ENCODE data around the gene SEPHS2.
"Not testable (repeated sequence)": the region's sequence is repeated elsewhere in the genome, so short reads cannot be mapped to it uniquely, and the experiment has no call there.

The SEPHS2 gene

DNA sequence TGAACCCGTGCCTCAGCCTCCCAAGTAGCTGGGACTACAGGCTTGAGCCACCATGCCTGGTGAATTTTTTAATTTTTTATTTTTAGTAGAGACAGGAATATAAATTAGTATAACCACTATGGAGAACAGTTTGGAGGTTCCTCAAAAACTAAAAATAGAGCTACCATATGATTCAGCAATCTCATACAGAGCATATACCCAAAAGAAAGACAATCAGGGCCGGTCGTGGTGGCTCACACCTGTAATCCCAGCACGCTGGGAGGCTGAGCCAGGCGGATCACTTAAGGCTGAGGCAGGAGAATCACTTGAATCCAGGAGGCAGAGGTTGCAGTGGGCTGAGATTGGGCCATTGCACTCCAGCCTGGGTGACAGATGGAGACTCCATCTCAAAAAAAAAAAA is 15.8 kb upstream of the SEPHS2 start:
- not testable (repeated sequence) for DNase-seq

DNA sequence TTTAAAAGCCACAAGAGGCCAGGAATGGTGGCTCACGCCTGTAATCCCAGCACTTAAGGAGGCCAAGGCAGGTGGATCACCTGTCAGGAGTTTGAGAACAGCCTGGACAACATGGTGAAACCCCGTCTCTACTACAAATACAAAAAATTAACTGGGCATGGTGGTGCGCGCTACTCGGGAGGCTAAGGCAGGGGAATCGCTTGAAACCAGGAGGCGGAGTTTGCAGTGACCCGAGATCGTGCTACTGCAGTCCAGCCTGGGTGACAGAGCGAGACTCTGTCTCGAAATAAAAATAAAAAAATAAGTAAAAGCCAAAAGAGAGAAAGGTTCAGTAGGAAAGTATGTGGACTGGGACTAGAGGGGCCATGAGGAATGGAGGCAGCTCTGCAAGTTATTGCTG is 13.8 kb upstream of the SEPHS2 start:
- DNase-seq = no peak

DNA sequence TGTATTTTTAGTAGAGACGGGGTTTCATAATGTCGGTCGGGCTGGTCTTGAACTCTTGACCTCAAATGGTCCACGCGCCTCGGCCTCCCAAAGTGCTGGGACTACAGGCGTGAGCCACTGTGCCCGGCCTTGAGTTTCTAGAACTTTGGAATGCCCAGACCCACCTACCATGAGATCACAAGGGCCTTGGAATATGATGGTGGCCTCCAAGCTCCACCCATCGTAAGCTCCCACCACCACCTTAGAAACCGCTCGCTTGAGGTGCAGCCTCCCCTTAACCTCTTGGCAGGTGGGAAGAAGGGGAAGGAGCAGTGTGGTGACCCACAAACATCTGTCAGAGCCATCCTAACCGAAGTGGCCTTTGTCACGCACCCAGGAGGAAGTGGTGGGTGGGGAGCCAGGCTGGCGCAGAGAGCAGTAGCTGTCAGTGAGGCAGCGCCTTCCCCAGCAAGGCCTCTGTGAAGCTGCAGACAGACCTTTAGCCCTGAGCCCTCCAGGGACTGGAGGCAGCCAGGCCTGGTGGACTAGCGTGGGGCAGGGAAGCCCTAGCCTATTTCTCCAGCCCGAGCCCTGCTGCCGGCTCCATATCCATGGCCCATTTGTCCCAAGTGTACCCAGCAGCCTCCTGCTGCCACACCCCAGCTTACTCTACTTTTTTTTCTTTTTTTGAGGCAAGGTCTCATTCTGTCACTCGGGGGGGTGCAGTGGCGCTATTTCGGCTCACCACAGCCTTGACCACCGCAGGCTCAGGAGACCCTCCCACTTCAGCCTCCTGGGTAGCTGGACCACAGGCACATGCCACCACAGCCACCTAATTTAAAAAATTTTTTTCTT is 13.1 kb upstream of the SEPHS2 start:
- no peak for DNase-seq

GRCh38 chr16:30457743-30458560 is 12.3 kb upstream of the SEPHS2 start:
- no peak for DNase-seq

- no peak for DNase-seq
Observed at GRCh38 chr16:30457256-30457655, 11.6 kb upstream of the SEPHS2 start.

- no peak for DNase-seq
Observed at GRCh38 chr16:30456302-30456701, 10.6 kb upstream of the SEPHS2 start.

DNA sequence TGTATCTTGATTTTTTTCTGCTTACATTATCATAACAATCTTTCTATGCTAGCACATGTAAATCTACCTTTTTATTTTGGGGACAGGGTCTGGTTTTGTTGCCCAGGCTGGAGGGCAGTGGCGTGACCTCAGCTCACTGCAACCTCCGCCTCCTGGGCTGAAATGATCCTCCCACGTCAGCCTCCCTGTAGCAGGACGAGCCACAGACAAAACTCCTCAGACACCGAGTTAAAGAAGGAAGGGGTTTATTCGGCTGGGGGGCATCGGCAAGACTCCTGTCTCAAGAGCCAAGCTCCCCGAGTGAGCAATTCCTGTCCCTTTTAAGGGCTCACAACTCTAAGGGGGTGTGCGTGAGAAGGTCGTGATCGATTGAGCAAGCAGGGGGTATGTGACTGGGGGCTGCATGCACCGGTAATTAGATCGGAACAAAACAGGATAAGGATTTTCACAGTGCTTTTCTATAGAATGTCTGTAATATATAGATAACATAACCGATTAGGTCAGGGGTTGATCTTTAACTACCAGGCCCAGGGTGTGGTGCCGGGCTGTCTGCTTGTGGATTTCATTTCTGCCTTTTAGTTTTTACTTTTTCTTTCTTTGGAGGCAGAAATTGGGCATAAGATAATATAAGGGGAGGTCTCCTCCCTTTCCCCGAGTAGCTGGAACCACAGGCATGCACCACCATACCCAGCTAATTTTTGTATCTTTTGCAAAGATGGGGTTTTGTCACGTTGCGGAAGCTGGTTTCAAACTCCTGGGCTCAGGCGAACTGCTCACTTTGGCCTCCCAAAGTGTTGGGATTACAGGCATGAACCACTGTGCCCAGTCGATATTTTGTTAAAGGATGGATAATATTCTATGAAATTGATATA is 7.3 kb upstream of the SEPHS2 start:
- DNase-seq = not testable (repeated sequence)

DNA sequence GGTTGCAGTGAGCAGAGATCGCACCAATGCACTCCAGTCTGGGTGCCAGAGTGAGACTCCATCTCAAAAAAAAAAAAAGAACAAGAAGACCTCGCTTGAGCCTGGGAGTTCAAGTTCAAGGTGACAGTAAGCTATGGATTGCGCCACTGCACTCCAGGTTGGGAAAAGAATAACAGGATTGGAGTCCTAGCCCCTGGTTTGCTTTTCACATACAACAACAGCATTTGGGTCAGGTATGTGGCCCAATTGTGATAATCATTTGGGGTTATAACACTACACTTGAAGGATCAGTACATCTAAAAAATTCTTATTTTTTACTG is 3.4 kb upstream of the SEPHS2 start:
- DNase-seq = no peak

- no peak for DNase-seq
Observed at GRCh38 chr16:30447512-30448226, 2.0 kb upstream of the SEPHS2 start.

- no peak for DNase-seq
Observed at GRCh38 chr16:30446203-30446595, 525 bp upstream of the SEPHS2 start.

- no peak for DNase-seq
Observed at GRCh38 chr16:30445149-30445407, 596 bp downstream of the SEPHS2 start.

DNA sequence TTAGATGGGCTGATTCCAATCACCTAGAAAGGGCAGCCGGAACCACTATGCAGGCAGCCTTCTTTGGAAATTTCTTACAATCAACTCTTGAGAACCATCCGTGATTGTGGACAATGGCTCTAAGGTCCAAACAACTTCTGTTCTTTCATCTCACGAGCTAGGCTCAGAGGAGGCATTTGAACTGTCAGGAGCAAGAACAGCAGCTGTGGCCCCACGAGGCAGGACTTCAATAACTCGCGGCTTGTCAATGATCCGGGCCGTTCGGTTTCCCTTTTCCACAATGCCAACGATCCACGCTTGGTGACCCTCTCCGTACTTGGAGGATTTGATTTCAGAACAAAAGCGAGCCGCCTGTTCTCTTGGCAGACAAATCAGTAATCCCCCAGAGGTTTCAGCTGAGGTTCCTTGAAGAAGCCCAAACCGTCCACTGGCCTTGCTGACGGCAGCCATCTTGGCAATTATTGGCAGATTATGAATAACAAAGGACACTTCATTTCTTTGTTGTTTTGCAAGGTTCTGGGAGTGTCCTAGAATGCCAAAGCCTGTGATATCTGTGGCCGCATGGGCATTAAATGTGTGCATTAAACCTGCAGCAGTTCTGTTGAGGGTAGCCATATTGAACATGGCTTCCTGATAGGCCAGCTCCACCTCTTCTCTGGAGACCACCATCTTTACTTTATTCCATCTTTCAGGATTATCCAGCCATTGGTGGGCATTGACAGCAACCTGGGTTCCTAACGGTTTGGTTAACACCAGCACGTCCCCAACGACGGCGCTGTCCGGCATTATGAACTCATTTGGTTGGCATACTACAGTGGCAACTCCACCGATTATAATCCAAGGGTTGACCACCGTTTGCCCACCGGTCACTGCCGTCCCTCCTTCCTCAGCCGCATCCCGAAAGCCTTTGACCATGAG is 1.2 kb downstream of the SEPHS2 start:
- DNase-seq = no peak

DNA sequence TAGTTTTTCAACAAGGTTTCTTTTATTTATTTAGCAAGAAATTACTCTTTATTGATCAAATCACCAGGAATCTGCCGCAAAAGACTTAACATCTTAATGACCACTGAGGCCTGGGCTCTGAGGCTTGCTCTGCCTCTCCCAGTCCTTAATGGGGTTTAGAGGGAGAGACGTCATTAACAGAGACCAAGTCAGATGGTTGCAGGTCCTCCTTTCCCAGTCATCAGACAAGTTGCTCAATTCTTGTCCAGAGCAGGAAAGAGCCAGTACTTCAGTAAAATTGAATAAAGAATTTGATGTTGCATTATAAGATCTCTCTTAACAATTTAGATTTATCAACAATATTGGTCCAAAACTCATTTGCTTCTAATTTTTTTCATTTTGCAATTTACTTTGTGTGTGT is 2.0 kb downstream of the SEPHS2 start:
- DNase-seq = no peak

DNA sequence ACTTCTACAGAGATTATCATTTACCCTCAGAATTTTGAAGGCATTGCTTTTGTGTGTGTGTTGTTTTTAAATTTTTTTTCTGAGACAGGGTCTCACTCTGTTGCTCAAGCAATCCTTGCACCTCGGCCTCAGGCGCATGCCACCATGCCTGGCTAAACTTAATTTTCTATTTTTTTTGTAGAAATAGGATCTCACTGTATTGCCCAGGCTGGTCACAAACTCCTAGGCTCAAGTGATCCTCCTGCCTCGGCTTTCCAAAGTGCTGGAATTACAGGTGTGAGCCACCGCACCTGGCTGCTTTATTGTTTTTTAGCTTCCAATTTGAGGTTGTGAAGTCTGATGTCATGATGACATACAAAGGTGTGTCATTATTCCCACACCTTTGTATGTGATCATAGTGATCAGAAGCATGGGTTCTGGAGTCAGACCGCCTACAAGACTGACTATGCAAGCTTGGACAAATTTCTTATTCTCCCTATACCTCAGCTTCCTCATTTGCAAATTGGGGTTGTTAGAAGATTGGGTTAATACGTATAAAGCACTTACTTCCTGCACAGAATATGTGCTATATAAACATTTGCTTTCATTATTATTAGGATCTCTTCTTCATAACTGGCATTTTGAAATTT is 5.8 kb downstream of the SEPHS2 start:
- no peak for DNase-seq

- DNase-seq = no peak
Observed at GRCh38 chr16:30438835-30439234, 6.8 kb downstream of the SEPHS2 start.

DNA sequence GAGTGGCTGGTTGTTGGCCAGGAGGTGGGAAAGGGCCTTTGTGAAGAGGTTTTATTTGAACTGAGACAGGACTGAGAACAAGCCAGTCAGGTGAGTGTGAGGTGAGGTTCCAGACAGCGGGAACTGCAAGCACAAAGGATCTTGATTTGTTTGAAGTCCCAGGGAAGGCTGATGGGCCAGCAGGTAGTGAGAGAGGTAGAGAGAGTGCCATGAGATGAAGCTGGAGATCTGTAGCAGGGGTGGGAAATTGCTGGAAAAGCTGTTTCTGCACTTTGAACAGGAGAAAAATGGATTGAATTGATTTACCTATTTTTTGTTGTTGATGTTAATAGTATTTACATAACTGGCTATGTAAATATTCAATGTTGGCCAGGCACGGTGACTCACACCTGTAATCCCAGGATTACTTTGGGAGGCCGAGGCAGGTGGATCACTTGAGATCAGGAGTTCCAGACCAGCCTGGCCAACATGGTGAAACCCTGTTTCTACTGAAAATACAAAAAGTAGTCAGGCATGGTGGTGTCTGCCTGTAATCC is 8.1 kb downstream of the SEPHS2 start:
- DNase-seq = peak; percentile 87

DNA sequence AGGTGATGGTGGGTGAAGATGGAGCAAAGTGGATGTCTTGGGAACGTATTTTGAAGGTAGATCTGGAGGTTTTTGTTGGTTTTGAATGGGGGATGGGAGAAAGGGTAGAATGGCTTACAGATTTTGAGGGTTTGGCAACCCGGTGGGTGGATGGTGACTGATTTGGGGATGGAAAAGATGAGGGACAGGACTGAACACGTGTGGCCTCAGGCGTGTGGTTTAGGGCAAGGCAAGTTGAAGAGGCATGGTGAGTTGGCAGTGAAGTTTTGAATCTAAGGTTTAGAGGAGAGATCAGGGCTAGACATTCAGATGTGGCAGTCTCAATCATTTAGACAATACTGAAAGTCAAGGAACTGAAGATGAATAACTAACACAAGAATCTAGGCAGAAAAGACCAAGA is 10.8 kb downstream of the SEPHS2 start:
- DNase-seq = no peak

DNA sequence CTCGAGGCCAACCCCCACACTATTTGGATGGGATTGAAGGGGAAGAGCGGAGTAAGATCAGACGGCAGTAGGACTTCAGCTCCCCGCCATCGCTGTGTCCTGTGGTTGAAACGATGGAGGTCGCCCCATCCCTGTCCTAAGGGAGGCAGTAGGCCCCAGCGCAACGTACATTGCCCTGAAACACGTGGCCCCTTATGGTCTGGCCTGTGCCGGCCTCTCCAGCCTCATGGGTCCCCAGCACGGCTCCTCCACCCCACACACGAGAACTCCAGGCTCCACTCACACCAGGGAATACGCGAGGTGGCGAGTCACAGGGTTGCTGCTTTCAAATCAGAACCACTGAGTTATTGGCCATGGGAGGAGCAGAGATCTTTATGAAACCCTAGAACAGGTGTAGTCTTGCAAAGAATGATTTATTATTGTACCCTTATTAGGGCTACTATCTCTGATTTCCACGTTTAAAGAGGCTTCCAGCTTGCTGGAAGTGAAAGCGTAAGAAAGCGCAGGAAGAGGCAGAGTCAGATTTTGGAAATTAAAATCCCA is 15.2 kb downstream of the SEPHS2 start:
- DNase-seq = no peak

DNA sequence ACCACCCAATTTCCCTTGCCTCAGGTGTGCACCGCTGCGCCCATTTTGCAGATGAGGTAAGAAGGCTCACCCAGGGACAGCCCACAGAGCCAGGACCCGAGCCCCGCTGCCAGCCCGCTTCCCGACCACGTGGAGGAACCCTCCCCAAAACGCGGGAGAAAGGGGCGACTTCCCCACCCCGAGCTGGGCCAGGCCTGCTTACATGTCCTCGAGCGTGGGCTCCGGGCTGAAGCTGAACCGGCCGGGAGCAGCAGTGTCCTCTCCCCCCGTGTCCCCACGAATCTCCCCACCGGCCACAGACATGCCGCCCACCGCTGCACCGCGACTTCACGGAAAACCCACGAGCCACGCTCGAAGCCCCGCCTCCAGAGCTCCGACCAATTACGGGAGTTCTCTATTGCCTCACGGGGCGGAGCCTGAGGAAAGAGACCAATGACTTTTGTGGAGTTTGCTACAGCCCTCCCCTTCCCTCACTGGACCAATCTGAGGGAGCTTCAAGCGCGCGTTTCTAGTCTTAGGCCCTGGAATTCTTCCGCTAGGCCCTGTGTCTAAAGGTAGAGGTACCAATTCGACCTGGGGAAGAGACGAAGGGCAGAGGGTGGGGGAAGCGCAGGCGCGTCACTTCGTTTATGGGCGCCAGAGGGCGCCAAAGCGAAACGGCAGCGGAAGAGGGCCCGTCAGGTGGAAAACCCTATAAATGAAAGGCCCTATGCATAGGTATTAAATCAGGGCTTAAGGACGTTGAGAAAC is 15.8 kb downstream of the SEPHS2 start, which contains the start of gene DCTPP1:
DCTPP1 (minus strand) TSS at position 353 of the 750 bp plus-strand sequence; CDS start at position 303, 50 bp downstream.
- peak; percentile 99 for DNase-seq

GRCh38 chr16:30429418-30429677 is 16.3 kb downstream of the SEPHS2 start:
- DNase-seq = peak; percentile 61
